NT2/D1 (cell line): Measurements from ENCODE around the gene DEF6.

ENCODE experiments used
- SUZ12 ChIP-seq: IDR thresholded peaks from 2 replicates; pipeline ENCODE4 v1.6.1; 2011; ENCODE audit not compliant: insufficient read length, insufficient read depth; ENCODE audit errors: extremely low read depth
- YY1 ChIP-seq: IDR thresholded peaks from 2 replicates; pipeline ENCODE4 v1.6.1; 2011; ENCODE audit not compliant: insufficient read length, insufficient read depth

DNA sequence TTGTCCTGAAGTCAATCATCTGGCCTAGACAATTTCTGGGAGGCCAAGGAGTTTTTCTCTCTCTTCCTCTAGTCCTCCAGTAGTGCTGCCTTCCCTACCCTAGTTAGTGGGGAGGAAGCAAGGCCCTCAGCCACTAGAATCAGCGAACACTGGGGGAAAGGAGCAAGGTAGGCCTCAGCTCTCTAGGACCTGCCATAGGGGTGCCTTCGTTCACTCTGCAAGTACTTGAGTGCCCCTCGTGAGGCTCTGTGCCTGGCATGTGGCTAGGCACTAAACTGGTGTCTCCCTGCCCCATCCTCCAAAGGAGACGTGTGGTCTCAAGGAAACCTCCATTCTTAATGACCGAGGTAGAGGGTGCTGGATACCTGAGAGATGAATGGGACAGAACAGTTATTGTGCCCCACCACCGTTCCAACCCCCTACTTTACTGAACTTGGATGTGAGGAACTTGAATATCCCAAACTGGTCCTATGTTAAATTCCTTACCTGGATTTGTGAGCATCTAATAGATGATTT lies 1.1 kb downstream of the DEF6 start:
- TF ChIP-seq YY1, result no peak
- TF ChIP-seq SUZ12, result no peak
